ENCODE measurements around the gene CYCS.
"Not testable (repeated sequence)": the region's sequence is repeated elsewhere in the genome, so short reads cannot be mapped to it uniquely, and the experiment has no call there.

Gene CYCS

GRCh38 chr7:25125137-25125946 lies at the start of gene CYCS:
TSS of gene CYCS (minus strand) at chr7:25125260. CDS start at chr7:25124119, 1,141 bp downstream.
- Mint-ChIP-seq H3K4me1 (peaks cover 25% of the 10 kb centered on the region), H3K27ac (ENCODE audit: low read depth) (peak within 1 kb of the TSS; percentile 99), H3K27me3 (no peaks in the 10 kb centered on the region), H3K9me3 (no peaks in the 10 kb centered on the region), H3K4me3 (peak within 1 kb of the TSS; percentile 95), H3K36me3 (ENCODE audit: insufficient read depth) (peaks cover 43% of the 10 kb centered on the region)
- ATAC-seq (replicated peaks; ENCODE audit: extremely low read depth, poor library complexity, severe bottlenecking) (peak; percentile 95), DNase-seq (ENCODE audit: low spot score in 2 of 2) (peak; percentile 97 to 99)

- Mint-ChIP-seq H3K4me3 (no peak overlapping the region), H3K27ac (ENCODE audit: low read depth) (no peak overlapping the region), H3K36me3 (ENCODE audit: insufficient read depth) (peaks cover 5% of the 10 kb centered on the region), H3K9me3 (no peaks in the 10 kb centered on the region), H3K4me1 (no peaks in the 10 kb centered on the region), H3K27me3 (no peaks in the 10 kb centered on the region)
- ATAC-seq (replicated peaks; ENCODE audit: extremely low read depth, poor library complexity, severe bottlenecking) (no peak), DNase-seq (ENCODE audit: low spot score in 2 of 2) (no peak)
These were observed 48.1 kb upstream of the CYCS start for GRCh38 chr7:25173184-25173583.

- ATAC-seq (replicated peaks; ENCODE audit: extremely low read depth, poor library complexity, severe bottlenecking): no peak
- Mint-ChIP-seq H3K4me1 (no peaks in the 10 kb centered on the region), H3K36me3 (ENCODE audit: insufficient read depth) (peaks cover 1% of the 10 kb centered on the region), H3K4me3 (no peak overlapping the region), H3K27ac (ENCODE audit: low read depth) (no peak overlapping the region), H3K9me3 (no peaks in the 10 kb centered on the region), H3K27me3 (no peaks in the 10 kb centered on the region)
- DNase-seq (ENCODE audit: low spot score in 2 of 2): no peak
These were observed 46.5 kb upstream of the CYCS start for GRCh38 chr7:25171516-25171915.

- Mint-ChIP-seq H3K27me3 (no peaks in the 10 kb centered on the region), H3K9me3 (no peaks in the 10 kb centered on the region), H3K4me1 (no peaks in the 10 kb centered on the region), H3K4me3 (no peak overlapping the region), H3K36me3 (ENCODE audit: insufficient read depth) (peaks cover 2% of the 10 kb centered on the region), H3K27ac (ENCODE audit: low read depth) (no peak overlapping the region)
- ATAC-seq (replicated peaks; ENCODE audit: extremely low read depth, poor library complexity, severe bottlenecking) (no peak), DNase-seq (ENCODE audit: low spot score in 2 of 2) (no peak)
These were observed 46.0 kb upstream of the CYCS start for GRCh38 chr7:25171071-25171470.

GRCh38 chr7:25169683-25170082 lies 44.6 kb upstream of the CYCS start:
- no peaks in the 10 kb centered on the region for H3K27me3 Mint-ChIP-seq
- no peaks in the 10 kb centered on the region for H3K4me1 Mint-ChIP-seq
- H3K9me3 Mint-ChIP-seq: no peaks in the 10 kb centered on the region
- ATAC-seq (replicated peaks; ENCODE audit: extremely low read depth, poor library complexity, severe bottlenecking) (no peak), DNase-seq (ENCODE audit: low spot score in 2 of 2) (no peak)
- H3K36me3 Mint-ChIP-seq (ENCODE audit: insufficient read depth): peaks cover 4% of the 10 kb centered on the region
- no peak overlapping the region for H3K4me3 Mint-ChIP-seq
- no peak overlapping the region for H3K27ac Mint-ChIP-seq (ENCODE audit: low read depth)

GRCh38 chr7:25168145-25168544 lies 43.1 kb upstream of the CYCS start:
- Mint-ChIP-seq H3K9me3 (no peaks in the 10 kb centered on the region), H3K4me1 (no peaks in the 10 kb centered on the region), H3K36me3 (ENCODE audit: insufficient read depth) (peaks cover 4% of the 10 kb centered on the region), H3K27ac (ENCODE audit: low read depth) (no peak overlapping the region), H3K27me3 (no peaks in the 10 kb centered on the region), H3K4me3 (no peak overlapping the region)
- DNase-seq (ENCODE audit: low spot score in 2 of 2) (no peak), ATAC-seq (replicated peaks; ENCODE audit: extremely low read depth, poor library complexity, severe bottlenecking) (no peak)

- Mint-ChIP-seq H3K9me3 (no peaks in the 10 kb centered on the region), H3K36me3 (ENCODE audit: insufficient read depth) (peaks cover 4% of the 10 kb centered on the region), H3K27me3 (no peaks in the 10 kb centered on the region), H3K4me3 (no peak overlapping the region), H3K4me1 (no peaks in the 10 kb centered on the region), H3K27ac (ENCODE audit: low read depth) (no peak overlapping the region)
- no peak for DNase-seq (ENCODE audit: low spot score in 2 of 2)
- no peak for ATAC-seq (replicated peaks; ENCODE audit: extremely low read depth, poor library complexity, severe bottlenecking)
These were observed 42.3 kb upstream of the CYCS start for GRCh38 chr7:25167262-25167843.

- not testable (repeated sequence) for H3K9me3 Mint-ChIP-seq; H3K27ac Mint-ChIP-seq (ENCODE audit: low read depth); H3K36me3 Mint-ChIP-seq (ENCODE audit: insufficient read depth); DNase-seq (ENCODE audit: low spot score in 2 of 2); H3K27me3 Mint-ChIP-seq; ATAC-seq (replicated peaks; ENCODE audit: extremely low read depth, poor library complexity, severe bottlenecking); H3K4me3 Mint-ChIP-seq; H3K4me1 Mint-ChIP-seq
These were observed 35.0 kb upstream of the CYCS start for GRCh38 chr7:25159983-25160596.

GRCh38 chr7:25158966-25159365 lies 33.9 kb upstream of the CYCS start:
- no peaks in the 10 kb centered on the region for H3K4me1 Mint-ChIP-seq
- H3K27me3 Mint-ChIP-seq: no peaks in the 10 kb centered on the region
- peaks cover 5% of the 10 kb centered on the region for H3K36me3 Mint-ChIP-seq (ENCODE audit: insufficient read depth)
- H3K27ac Mint-ChIP-seq (ENCODE audit: low read depth): no peak overlapping the region
- no peak for DNase-seq (ENCODE audit: low spot score in 2 of 2)
- no peak for ATAC-seq (replicated peaks; ENCODE audit: extremely low read depth, poor library complexity, severe bottlenecking)
- H3K9me3 Mint-ChIP-seq: no peaks in the 10 kb centered on the region
- H3K4me3 Mint-ChIP-seq: no peak overlapping the region

- H3K27me3 Mint-ChIP-seq: no peaks in the 10 kb centered on the region
- peaks cover 14% of the 10 kb centered on the region for H3K36me3 Mint-ChIP-seq (ENCODE audit: insufficient read depth)
- no peak overlapping the region for H3K4me3 Mint-ChIP-seq
- ATAC-seq (replicated peaks; ENCODE audit: extremely low read depth, poor library complexity, severe bottlenecking) (no peak), DNase-seq (ENCODE audit: low spot score in 2 of 2) (no peak)
- H3K27ac Mint-ChIP-seq (ENCODE audit: low read depth): no peak overlapping the region
- H3K9me3 Mint-ChIP-seq: no peaks in the 10 kb centered on the region
- no peaks in the 10 kb centered on the region for H3K4me1 Mint-ChIP-seq
These were observed 26.7 kb upstream of the CYCS start for GRCh38 chr7:25151773-25152172.

GRCh38 chr7:25149836-25150235 lies 24.8 kb upstream of the CYCS start:
- no peaks in the 10 kb centered on the region for H3K9me3 Mint-ChIP-seq
- no peaks in the 10 kb centered on the region for H3K27me3 Mint-ChIP-seq
- no peak overlapping the region for H3K4me3 Mint-ChIP-seq
- no peak overlapping the region for H3K27ac Mint-ChIP-seq (ENCODE audit: low read depth)
- H3K36me3 Mint-ChIP-seq (ENCODE audit: insufficient read depth): peaks cover 12% of the 10 kb centered on the region
- DNase-seq (ENCODE audit: low spot score in 2 of 2): no peak
- no peak for ATAC-seq (replicated peaks; ENCODE audit: extremely low read depth, poor library complexity, severe bottlenecking)
- H3K4me1 Mint-ChIP-seq: no peaks in the 10 kb centered on the region

GRCh38 chr7:25148772-25149575 lies 23.9 kb upstream of the CYCS start:
- H3K27ac Mint-ChIP-seq (ENCODE audit: low read depth): no peak overlapping the region
- peaks cover 14% of the 10 kb centered on the region for H3K36me3 Mint-ChIP-seq (ENCODE audit: insufficient read depth)

More at GRCh38 chr7:25148772-25149575, 23.9 kb upstream of the CYCS start:
- Mint-ChIP-seq H3K9me3 (no peaks in the 10 kb centered on the region), H3K4me3 (no peak overlapping the region), H3K27me3 (no peaks in the 10 kb centered on the region), H3K4me1 (no peaks in the 10 kb centered on the region)
- no peak for DNase-seq (ENCODE audit: low spot score in 2 of 2)
- ATAC-seq (replicated peaks; ENCODE audit: extremely low read depth, poor library complexity, severe bottlenecking): no peak

Data from central memory CD8-positive, alpha-beta T cell (primary cell).